HG03159 (cell line): ENCODE data around the gene POLN.

Source experiments
- ATAC-seq: cut with Tn5 transposase; IDR thresholded peaks from one replicate; pipeline ENCODE4 v1.9.1; 2021; ENCODE audit warnings: mild to moderate bottlenecking, moderate library complexity; ENCODE audit not compliant: unreplicated experiment

The POLN gene

GRCh38 chr4:2073808-2074481, 168.0 kb downstream of the POLN start:
- no peak for ATAC-seq

- no peak for ATAC-seq
Observed at GRCh38 chr4:2072971-2073807, 168.7 kb downstream of the POLN start.

DNA sequence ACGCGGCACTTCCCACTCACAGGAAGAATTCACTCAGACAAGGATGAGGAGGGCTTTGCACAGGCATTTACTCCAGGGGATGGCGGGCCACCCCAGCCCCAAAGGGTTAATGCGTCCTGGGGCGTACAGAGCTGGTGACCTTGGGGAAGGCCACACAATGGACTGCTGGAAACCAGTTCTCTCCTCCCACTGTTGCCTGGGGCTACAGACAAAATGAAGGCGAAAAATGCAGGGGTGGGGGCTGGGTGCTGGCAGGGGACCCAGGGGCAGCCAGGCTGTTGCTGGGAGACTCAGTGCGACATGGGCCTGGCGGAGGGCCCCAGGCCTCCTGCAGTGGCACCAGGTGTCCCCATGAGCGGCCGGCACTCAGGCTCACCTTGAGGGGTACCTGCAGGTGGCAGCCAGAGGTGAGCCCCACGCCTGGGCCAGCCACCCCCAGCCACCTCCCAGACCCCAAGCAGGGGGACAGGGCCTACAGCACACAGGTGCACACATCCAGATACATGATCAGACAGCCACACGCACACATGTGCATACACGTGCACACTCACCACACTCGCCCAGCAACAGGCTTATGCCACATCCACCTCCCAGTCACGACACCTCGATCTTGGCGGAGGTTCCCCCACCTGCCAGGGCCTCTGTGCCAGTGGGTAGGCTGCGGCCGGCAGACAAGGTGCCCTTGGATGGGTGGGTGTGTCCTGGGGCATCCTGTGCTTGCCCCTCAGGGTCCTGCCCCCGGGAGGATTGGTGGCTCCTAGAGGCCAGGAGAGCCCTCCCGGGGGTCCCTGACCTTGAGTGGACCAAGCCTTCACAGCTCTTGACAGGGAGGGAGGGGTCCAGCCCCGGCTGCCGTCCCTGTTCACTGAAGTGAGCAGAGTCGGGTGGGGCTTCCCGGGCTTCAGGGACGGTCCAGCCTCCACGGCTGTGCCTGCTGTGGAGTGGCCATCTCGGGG, 169.7 kb downstream of the POLN start:
- no peak for ATAC-seq

- ATAC-seq, result no peak
Observed at GRCh38 chr4:2071252-2071911, 170.5 kb downstream of the POLN start.

- no peak for ATAC-seq
Observed at GRCh38 chr4:2070421-2071251, 171.3 kb downstream of the POLN start.

- no peak for ATAC-seq
Observed at GRCh38 chr4:2069986-2070385, 171.9 kb downstream of the POLN start.

DNA sequence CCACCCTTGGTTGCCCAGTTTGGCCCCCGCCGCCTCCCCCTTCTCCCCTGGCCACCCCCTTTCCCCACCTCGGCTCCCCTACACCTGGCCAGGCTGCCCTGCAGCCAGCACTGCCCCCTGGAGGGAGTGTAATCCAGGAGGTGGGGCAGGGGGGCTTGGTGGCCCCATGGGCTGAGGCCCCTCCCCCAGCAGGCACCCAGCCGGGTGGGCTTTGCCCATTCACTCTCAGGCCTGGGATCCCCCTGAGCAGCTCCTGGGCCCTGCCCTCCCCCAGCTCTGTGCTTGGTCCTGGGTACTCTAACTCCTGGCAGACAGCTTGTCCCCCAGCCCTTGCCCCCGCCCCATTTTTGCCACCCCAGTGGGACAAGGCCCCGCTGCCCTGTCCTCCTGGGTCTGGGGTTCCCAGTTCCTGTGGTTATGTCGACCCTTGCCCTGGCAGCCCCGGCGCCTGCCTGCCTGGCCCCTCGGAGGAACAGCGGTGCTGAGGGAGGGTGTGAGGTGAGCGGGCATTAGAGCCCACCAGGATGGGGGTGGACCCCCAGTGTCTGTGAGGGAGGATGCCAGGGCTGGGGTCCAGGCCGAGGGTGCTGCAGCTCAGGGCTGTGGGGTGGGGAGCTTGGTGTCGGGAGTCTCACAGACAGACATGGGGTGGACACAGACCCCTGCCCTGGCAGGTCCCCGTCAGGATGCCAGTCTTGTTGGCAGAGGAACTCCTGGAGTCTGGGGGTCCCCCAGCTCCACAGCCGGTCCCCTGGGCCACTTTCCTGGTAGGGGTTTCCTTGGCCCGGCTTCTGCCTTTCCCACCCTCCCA, 172.6 kb downstream of the POLN start:
- no peak for ATAC-seq

GRCh38 chr4:2068566-2068965, 173.4 kb downstream of the POLN start:
- no peak for ATAC-seq

GRCh38 chr4:2068198-2068470, 173.8 kb downstream of the POLN start:
- ATAC-seq, result no peak

- no peak for ATAC-seq
Observed at GRCh38 chr4:2067446-2068197, 174.3 kb downstream of the POLN start.

- no peak for ATAC-seq
Observed at GRCh38 chr4:2066571-2067445, 175.1 kb downstream of the POLN start.

DNA sequence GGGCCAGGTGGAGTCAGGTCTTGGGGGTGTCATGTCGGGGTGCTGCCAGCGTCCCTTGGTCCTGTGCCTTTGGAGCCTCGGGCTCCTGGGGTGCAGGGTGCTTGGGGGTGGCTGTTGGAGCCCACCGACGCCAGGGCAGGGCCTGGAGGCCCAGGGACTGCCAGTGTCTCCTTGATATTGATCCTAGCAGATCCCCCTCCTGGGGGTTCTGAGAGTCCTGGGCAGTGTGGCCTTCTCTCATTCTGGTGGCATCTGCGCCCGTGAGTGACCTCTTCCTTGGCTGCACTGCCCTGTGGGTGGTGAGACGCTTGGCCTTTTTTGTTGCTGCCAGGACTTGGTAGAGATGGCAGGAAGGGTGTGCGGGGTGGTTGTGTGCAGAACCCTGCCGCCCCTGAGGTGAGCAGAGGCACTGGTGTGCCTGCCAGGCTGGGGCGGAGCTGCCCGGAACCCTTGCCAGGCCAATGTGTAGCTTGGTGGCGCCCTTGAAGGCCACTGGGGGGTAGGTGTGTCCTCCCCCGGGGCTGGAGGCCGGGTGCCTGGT, 175.8 kb downstream of the POLN start:
- ATAC-seq, result no peak

- ATAC-seq, result no peak
Observed at GRCh38 chr4:2065106-2065930, 176.6 kb downstream of the POLN start.

- no peak for ATAC-seq
Observed at GRCh38 chr4:2064276-2064991, 177.5 kb downstream of the POLN start.

GRCh38 chr4:2063557-2064275, 178.2 kb downstream of the POLN start:
- ATAC-seq, result no peak
